Astrocyte of the cerebellum (primary cell): ENCODE data around the gene CFAP46.
A peak's percentile ranks its signal among the peaks of the same experiment; 100 is the strongest.

Source experiments
- DNase-seq: peaks from one replicate; pipeline ENCODE4 v3.0.0-alpha.2; 2011; ENCODE audit warnings: low read depth
- H3K4me3 ChIP-seq: 2 replicates; pipeline ENCODE4 v1.5.1; 2011; ENCODE audit warnings: mild to moderate bottlenecking, low read depth, low read length, moderate library complexity
- in situ Hi-C: cut with HindIII; loops from 2 replicates; pipeline ENCODE4 v1.10.0; 2017; ENCODE audit warnings: low sequenced_read_pairs
- TF ChIP-seq, protein P1 (sequence below): IDR thresholded peaks from 2 replicates; pipeline ENCODE4 v1.5.1; 2012; ENCODE audit warnings: low read length, low read depth, moderate library complexity, mild to moderate bottlenecking; ENCODE audit errors: missing control alignments

Gene CFAP46

GRCh38 chr10:132963430-132963960 lies 21.1 kb upstream of the CFAP46 start:
- TF ChIP-seq, protein P1, sequence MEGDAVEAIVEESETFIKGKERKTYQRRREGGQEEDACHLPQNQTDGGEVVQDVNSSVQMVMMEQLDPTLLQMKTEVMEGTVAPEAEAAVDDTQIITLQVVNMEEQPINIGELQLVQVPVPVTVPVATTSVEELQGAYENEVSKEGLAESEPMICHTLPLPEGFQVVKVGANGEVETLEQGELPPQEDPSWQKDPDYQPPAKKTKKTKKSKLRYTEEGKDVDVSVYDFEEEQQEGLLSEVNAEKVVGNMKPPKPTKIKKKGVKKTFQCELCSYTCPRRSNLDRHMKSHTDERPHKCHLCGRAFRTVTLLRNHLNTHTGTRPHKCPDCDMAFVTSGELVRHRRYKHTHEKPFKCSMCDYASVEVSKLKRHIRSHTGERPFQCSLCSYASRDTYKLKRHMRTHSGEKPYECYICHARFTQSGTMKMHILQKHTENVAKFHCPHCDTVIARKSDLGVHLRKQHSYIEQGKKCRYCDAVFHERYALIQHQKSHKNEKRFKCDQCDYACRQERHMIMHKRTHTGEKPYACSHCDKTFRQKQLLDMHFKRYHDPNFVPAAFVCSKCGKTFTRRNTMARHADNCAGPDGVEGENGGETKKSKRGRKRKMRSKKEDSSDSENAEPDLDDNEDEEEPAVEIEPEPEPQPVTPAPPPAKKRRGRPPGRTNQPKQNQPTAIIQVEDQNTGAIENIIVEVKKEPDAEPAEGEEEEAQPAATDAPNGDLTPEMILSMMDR: no peak
- in situ Hi-C loops: no loop called here
- no peak overlapping the region for H3K4me3 ChIP-seq
- no peak for DNase-seq

- TF ChIP-seq, protein P1: no peak
Measured at GRCh38 chr10:132962623-132963429, 20.5 kb upstream of the CFAP46 start.

GRCh38 chr10:132961787-132962622 lies 19.6 kb upstream of the CFAP46 start:
- TF ChIP-seq, protein P1: peak; percentile 26
- DNase-seq: peak; percentile 36
- peak overlapping the region; percentile 47 for H3K4me3 ChIP-seq
- in situ Hi-C loops: no loop called here

More at GRCh38 chr10:132962623-132963429, 20.5 kb upstream of the CFAP46 start:
- peak overlapping the region; percentile 47 for H3K4me3 ChIP-seq
- DNase-seq: no peak
- in situ Hi-C loops: no loop called here

DNA sequence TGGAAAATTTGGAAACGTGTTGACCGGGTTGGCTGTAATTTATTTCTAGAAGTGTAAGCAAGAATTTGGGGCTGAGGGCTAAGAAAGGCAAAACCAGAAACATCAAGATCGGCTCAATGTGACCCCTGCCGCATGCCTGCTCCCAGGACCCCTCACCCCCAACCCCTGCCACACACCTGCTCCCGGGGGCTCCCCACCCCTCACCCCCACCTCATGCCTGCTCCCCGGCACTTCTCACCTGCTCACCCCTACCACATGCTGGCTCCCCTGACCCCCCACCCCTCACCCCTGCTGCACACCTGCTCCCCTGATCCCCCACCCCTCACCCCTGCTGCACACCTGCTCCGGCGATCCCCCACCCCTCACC lies 19.0 kb upstream of the CFAP46 start:
- DNase-seq: no peak
- H3K4me3 ChIP-seq: no peak overlapping the region
- TF ChIP-seq, protein P1: no peak
- in situ Hi-C loops: no loop called here

- no peak for DNase-seq
- in situ Hi-C loops: no loop called here
- TF ChIP-seq, protein P1: no peak
- no peak overlapping the region for H3K4me3 ChIP-seq
Measured at GRCh38 chr10:132960631-132961419, 18.5 kb upstream of the CFAP46 start.

GRCh38 chr10:132960071-132960472 lies 17.7 kb upstream of the CFAP46 start:
- DNase-seq: no peak
- in situ Hi-C loops: no loop called here
- TF ChIP-seq, protein P1: no peak
- no peak overlapping the region for H3K4me3 ChIP-seq
